Measurements from ENCODE around the gene LRRC8E.

The LRRC8E gene

DNA sequence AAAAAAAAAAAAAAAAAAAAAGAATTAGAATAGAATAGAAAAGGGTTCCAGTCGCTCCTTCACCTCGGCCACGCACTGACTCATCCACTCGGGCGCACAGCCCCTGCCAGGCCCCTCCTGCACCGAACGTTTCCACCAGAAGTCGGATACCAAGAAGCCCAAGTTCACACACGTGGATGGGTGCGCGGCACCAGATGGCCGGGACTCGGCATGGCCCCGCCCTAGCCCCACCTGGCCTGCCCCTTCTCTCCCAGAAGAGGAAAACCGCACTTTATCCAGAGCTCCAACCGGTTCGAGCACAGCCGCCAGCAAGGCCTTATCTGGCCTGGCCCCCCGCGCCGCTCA is 20.0 kb upstream of the LRRC8E start:
- no peak for DNase-seq (ENCODE audit: low read depth, low spot score)

DNA sequence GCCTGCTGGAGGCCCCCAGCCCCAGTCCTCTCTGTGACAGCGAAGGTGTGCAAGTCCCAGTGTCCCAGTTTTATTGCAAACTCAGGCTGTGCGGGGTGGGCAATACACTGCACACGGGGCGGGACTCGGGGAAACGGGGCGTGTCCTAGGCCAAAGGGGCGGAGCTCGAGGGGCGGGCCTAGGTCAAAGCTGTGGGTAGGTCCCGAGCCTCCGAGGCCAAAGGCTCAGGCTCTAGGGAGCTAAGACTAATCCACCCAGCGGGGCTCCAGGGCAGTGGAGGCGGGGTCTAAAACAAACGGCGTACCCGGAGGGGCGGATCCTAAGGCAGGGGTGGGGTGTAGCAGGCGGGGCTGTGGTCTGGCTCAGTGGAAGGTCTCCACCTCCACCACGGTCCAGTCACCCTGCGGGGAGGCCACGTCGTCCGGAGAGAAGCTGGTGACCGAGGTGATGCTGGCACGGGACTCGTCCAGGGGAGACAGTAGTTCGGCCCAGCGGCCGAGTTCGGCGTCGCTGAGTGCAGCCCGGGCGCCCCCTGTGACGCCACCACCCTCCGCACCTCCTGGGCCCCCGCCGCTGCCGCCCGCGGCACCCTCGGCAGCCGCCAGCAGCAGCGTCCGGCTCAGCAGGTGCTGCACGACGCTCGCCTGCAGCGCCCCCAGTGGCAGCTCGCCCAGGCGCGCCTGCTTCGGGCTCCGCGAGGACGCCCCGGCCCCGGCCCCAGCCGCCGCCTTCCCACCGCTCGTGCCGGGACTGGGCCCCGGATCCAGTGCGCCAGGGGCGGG is 19.4 kb upstream of the LRRC8E start:
- no peak for DNase-seq (ENCODE audit: low read depth, low spot score)

DNA sequence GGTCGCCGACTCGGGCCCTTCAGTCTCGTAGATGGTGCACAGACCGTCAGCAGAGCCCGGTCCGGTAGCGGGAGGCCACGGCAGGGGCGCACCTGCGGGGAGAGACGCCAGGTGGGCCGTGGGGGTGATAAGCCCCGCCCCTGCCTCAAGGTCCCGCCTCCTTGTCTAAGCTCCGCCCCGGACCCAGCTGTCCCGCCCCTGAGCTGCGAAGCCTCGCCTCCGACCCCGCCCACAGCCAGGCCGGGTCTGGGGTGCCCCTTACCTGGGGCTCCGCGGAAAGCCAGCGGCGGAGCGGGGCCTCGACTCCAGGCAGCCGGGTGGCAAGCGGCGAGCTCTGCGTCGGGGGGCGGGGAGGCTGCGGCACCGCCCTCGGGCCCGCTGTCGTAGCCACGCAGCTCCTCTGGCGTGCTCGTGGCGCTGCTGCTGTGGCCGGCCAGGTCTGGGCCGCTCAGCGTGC is 18.8 kb upstream of the LRRC8E start:
- no peak for DNase-seq (ENCODE audit: low read depth, low spot score)

DNA sequence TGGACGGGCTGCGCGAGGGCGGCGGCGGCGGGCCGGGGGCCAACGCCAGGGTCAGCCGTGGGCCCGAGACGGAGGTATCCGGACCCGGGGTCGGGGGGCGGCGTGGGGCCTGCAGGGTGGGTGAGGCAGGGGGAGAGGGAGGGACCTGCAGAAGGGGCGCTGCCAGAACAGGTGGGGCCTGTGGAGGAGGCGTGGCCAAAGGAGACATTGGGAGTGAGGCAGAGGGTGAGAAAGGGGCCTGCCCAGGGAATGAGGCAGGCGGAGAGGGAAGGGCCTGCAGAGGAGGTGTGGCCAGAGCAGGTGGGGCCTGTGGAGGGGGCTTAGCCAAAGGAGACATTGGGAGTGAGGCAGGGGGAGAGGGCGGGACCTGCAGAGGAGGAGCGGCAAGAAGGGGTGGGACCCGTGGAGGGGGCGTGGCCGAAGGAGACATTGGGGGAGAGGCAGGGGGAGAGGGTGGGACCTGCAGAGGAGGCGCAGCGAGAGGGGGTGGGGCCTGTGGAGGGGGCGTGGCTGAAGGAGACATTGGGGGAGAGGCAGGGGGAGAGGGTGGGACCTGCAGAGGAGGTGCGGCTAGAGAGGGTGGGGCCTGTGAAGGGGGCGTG is 18.3 kb upstream of the LRRC8E start:
- no peak for DNase-seq (ENCODE audit: low read depth, low spot score)

DNA sequence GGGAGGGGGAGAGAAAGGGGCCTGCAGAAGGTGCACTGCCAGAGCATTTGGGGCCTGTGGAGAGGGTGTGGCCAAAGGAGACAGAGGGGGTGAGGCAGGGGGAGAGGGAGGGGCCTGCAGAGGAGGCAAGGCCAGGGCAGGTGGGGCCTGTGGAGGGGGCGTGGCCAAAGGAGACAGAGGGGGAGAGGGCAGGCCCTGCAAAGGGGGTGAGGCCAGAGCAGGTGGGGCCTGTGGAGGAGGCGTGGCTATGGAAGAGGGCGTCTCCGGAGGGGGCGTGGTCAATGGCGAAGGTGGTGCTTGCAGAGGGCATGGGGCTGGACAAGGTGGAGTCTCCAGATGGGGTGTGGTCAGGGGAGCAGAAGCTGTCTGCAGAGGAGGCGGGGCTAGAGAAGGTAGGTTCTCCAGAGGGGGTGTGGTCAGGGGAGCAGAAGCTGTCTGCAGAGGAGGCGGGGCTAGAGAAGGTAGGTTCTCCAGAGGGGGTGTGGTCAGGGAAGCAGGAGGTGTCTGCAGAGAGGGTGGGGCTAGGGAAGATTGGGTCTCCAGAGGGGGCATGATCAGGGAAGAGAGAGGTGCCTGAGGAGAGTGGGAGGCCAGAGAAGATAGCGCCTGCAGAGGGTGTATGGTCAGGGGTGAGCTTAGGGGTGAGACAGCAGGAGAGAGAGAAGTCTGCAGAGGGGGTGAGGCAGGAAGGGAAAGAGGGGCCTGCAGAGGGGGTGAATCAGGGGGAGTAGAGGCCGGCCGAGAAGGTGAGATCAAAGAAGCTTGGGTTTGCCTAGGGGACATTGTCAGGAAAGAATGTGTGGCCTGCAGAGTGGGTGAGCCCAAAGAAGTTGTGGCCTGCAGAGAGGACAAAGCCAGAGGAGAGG is 17.5 kb upstream of the LRRC8E start:
- no peak for DNase-seq (ENCODE audit: low read depth, low spot score)

DNA sequence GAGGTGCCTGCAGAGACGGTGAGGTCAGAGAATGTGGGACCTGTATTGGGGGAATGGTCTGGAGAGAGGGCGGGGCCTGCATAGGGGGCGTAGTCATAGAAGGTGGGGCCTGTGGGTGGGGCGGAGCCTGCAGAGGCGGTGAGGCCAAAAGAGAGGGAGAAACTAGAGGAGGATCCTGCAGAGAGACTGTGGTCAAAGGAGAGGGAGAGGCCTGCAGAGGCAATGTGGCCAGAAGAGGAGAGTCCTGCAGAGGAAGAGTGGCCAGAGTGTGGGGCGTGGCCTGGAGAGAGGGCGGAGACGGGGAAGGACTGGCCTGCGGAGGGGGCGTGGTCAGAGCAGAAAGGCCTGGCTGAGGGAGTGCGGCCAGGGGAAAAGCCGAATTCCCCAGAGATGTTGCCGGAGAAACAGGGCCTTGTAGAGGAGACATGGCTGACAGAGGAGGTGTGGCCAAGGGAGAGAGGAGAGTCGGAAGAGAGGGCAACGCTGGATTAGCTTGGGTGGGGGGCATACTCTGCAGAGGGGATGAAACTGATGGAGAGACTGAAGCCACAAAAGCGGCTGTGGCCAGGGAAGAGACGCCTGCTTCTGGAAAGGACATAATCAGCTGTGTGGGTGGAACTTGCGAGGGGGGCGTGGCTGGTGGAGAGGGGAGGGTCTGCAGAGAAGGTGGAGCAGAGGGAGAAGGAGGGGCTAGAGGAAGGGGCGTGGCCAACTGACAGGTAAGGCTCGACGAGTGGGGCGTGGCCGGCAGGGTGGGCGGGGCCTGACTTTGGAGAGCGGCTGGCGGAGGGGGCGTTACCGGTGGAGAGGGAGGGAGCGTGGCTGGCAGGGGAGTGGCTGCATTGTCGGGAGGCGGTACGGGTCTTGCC is 16.6 kb upstream of the LRRC8E start:
- DNase-seq (ENCODE audit: low read depth, low spot score) = no peak

DNA sequence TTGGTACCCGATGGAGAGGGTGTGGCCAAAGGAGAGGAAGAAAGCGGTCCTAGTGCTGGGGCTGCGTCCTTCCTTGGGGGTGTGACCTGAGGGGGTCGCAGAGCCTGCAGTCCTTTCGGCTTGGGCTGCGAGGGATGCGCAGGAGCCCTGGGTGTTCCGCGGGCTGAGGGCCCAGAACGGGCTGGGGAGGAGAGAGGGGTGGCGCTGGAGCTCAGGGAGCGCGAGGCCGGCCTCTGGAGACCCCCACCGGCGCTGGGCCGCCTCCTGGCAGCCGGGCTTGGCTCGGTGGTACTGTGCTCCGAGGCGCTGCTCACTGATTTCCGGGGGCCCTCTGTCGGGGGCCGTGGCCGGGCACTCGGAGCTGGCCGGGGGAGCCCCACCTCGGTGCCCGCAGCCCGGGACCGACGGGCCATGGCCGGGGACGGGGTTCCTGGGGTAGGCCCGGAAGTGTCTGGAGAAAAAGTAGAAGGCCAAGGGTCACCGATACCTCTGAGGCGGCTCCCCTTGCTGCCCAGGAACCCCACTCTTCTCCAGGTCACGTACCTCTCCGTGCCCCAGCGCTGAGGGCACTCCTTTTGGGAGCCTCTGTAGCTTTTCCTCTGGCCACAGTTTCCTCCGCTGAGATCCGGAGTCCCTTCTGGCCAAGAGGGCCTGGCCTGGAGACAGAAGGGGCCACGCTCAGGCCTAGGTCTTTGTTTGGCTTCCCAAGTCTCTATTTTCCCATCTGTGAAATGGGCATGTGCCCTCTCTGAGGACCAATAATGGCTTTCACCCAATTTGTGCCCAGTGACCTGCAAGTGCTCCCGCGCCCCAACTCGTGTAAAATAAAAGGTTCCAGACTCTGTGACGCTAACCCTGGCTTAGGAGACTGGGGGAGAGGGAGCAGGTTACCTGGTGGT is 15.8 kb upstream of the LRRC8E start:
- DNase-seq (ENCODE audit: low read depth, low spot score) = no peak

DNA sequence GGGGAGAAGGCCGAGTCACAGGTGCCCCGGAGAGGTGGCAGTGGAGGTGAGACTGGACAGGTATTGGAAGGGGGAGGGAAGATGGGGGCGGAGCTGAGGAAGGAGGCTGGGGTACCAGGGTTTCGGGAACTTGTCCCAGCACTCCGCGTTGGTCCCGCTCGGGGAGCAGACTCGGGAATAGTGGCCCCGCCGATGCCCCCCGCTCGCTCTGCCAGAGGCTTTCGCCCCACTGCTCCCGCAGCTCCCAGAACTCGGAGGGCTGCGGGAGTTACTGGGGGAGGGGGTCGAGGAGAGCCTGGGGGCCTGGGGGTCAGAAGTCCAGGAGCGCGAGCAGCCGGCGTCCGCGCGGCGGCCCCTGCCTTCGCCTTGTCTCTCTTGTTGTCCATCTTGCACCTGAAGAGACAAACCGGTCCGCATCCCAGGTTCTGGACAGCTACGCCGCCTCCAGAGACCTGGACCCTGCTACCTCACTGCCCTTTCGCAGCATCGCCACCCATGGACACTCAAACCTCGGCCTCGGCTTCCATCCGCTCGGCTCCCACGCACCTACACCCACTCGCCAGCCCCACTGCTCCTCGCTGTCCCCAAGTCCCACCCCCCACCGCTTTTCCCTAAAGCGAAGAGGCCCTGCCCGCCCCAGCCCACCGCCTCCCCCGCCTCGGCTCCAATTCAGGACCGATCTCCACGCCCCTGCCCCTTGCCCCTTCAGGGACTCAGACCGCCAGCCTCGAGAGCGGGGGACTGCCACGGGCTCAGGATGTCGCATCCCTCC is 14.8 kb upstream of the LRRC8E start:
- no peak for DNase-seq (ENCODE audit: low read depth, low spot score)

DNA sequence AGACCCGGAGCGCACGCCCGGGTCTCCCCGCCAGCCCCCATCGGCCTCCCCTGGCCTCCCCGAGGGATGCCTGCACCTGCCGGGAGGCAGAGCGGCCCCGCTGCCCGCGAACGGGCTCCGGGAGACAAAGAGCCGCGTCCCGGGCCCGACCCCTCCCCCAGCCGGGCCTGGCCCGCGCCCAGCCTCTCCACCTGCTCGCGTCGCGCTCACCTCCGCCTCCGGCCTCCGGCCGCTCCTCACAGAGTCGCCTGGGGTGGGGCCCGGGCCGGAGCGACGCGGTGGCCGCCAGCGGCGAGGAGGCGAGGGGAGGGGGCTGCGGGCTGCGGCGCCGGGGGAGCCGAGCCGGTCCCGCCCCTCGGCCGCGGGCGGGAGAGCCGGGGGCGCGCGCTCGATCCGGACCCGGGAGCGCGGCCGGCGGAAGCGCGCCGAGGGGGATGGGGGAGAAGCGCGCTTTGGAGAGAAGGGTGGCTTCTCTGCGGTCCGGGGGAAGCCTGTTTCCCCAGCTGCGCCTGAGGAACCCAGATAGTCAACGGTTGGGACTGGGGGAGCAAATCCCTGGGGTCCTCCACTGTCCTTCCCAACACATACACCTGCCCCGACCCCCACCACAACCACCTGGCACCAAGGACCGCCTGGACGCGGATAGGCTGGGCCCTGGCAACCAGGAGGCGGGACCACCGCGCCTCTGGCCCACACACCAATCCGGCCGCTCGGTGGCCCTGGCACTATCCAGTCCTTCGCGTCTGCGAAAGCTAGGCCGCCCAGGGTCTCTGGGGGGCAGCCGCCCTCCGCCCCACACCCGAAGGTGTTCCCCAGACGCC is 14.0 kb upstream of the LRRC8E start, which contains the start of gene PRR36:
PRR36 (minus strand) TSS at position 315 of the 821 bp plus-strand sequence. CDS start 701 bp downstream, outside the sequence.
- no peak for DNase-seq (ENCODE audit: low read depth, low spot score)

DNA sequence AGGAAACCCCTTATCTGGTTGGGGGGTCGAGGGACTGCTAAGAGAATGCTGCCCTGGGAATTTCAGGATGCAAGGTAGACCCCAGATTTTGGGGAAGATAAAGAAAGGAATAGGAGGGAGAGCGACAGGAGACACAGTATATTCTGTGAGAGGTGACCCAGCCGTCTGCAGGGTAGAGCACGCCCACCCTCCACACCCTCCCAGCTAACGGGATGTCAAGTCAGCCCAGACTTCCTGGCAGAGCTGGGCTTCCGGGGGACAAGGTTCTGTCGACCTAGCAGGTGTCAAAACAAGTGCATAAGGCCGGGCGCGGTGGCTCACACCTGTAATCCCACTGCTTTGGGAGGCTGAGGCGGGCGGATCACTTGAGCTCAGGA is 13.4 kb upstream of the LRRC8E start:
- no peak for DNase-seq (ENCODE audit: low read depth, low spot score)

DNA sequence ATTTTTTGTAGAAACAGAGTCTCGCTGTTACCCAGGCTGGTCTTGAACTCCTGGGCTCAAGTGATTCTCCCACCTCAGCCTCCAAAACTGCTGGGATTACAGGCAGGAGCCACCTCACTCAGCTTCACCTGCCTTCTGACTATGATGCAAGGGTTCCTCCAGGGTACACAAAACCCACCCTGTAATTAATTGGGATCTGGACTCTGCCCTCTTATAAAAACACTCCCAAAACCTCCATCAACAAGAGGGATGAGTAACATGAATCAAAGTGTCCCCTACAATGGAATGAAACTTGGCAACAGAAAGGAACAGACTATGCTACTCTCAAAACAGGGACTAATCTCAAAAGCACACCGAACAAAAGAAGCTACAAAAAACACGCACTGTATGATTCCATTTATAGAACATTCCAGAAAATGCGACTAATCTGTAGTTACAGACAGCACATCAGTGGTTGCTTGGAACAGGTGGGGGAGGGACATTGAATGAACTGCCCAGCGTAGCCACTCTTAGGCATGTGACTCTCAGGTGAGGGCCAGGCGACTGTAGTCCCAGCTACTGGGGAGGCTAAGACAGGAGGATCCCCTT is 11.0 kb upstream of the LRRC8E start:
- DNase-seq (ENCODE audit: low read depth, low spot score) = no peak

DNA sequence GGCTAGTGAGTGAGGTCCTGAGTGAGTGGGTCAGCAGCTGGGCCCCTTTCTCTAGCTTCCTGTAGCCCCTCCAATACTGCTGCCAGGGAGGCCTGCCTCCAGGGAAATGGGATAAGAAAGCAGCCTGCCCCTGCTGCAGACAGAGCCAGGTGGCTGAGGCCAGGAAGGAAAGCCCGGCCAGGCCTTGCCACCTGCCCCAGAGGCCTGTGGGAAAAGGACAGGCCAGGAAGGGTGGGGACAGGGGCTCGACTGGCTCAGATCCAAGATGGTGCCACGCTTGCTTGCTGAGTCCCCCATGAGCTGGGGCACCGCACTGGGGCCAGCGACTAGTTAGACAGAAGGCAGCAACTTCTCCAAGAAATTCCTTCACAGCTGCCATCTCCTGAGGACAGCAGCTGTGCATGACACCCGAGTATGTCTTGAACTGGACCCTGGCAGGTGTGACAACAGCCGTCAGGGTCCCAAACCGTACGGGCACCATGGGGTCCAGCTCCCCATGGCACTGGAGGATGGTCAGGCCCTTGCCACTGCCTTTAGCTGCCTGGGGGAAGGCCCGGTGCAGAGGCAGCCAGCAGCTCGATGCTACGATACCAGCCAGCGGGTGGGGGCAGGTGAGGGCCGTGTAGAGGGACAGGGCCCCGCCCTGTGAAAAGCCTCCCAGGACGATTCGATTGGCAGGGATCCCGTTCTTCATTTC is 9.1 kb upstream of the LRRC8E start:
- DNase-seq (ENCODE audit: low read depth, low spot score) = no peak

DNA sequence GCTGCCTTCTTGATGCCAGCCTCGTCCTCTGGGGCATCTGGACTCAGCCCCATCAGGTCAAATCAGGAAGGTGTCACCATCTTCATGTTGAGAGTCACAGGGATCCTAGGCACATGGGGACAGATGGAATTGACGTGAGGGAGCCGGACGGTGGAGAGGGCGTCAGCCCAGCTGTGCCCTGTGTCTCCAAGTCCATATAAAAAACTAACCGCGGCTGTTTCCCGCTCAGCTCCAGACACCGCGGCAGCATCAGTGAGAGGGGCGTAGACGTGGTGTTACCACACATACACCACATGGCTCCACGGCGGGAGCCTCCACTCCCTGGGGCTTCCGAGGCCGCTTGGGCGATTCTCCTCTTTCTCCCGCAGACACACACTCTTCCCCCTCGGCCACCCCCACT is 8.5 kb upstream of the LRRC8E start:
- DNase-seq (ENCODE audit: low read depth, low spot score) = no peak

DNA sequence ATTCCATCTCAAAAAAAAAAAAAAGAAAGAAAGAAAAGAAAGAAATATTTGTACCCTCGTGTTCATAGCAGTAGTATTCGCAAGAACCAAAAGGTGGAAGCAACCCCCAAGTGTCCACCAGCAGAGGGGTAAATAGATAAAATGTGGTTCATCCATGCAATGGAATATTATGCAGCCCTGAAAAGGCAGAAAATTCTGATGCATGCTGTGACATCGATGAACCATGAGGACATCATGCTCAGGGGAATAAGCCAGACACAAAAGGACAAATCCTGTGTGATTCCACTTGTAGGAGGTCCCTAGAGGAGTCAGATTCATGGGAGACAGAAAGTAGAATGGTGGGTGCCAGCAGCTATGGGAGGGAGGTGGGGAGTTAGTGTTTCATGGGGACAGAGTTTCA is 6.4 kb upstream of the LRRC8E start:
- no peak for DNase-seq (ENCODE audit: low read depth, low spot score)

DNA sequence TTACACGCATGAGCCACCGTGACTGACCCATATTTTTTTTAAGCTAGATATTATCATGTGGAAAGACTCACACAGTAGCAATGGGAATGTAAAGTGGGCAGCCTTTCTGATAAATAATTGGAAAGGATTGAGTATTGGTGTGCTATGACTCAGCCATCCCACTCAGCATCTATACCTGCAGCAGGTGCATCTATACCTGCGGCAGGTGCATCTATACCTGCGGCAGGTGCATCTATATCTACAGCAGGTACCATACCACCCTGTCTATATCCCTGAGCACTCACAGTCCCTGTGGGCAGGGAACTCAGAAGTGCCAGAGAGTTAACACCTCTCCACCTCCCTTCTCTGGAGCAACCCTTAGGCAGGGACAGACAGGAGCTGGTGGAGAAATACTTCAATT is 5.2 kb upstream of the LRRC8E start:
- no peak for DNase-seq (ENCODE audit: low read depth, low spot score)

DNA sequence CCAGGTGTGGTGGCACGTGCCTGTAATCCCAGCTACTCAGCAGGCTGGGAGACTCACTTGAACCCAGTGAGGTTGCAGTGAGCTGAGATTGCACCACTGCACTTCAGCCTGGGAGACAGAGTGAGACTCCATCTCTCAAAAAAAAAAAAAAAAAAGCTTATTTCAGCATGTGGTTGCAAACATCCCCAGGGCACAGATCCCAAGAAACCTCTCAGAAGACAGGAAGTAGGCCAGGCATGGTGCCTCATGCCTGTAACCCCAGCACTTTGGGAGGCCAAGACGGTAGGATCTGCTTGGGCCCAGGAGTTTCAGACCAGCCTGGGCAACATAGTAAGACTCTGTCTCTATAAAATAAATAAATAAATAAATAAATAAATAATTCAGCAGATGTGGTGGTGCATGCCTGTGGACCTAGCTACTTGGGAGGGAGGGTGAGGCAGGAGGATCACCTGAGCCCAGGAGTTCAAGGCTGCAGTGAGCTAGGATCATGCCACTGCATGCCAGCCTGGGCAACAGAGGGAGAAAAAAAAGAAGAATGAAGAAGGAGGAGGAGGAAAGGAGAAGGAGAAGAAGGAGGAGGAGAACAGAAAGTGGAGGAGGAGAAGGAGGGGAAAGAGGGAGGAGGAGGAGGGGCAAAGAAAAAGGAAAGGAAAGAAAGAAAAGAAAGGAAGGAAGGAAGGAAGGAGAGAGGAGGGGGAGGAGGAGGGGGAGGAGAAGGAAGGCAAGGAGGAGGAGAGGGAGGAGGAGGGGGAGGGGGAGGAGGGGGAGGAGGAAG is 4.3 kb upstream of the LRRC8E start:
- no peak for DNase-seq (ENCODE audit: low read depth, low spot score)

DNA sequence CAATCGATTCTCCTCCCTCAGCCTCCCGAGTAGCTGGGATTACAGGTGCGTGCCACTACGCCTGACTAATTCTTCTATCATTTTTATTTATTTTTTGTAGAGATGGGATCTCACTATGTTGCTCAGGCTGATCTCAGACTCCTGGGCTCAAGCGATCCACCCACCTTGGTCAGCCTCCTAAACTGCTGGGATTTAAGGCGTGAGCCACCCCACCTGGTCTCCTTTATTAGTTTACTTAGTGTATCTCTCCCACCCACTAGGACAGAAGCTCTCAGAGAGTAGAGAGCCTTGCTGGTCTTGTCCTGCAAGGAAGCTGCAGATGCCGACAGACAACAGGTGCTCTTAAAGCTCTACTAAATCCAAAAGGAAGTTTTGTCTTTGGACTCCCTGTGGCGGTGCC is 2.5 kb upstream of the LRRC8E start:
- no peak for DNase-seq (ENCODE audit: low read depth, low spot score)

Data from iPS DF 19.7 (cell line).